Motor neuron (in vitro differentiated cells): ENCODE measurements around the gene MCC. TPM values are rescaled to one million over a fixed set of nuclear protein-coding genes. Genes with fewer than 3 reads are reported as not detected.

Experiments used
- ATAC-seq, 8 experiments: fragments of 200-7000 bp; cut with Tn5 transposase; replicated peaks in 6 of 8; 2 replicates each; pipeline ENCODE4 v1.8.0; 2021; ENCODE audit warnings: mild to moderate bottlenecking in 8 of 8, moderate library complexity in 8 of 8
- H3K27ac ChIP-seq, 2 donors: fragments of 250-450 bp; sonication (Bioruptor Pico); 2 replicates each; pipeline ENCODE4 v1.9.0; 2021; ENCODE audit warnings: antibody characterized with exemption in 2 of 2, mild to moderate bottlenecking in 2 of 2, moderate library complexity in 1 of 2
- H3K4me1 ChIP-seq, 2 donors: fragments of 250-450 bp; sonication (Bioruptor Pico); replicated peaks in 1 of 2; 2 replicates each; pipeline ENCODE4 v1.6.1; 2021; ENCODE audit warnings: antibody characterized with exemption in 2 of 2, mild to moderate bottlenecking in 2 of 2, moderate library complexity in 1 of 2
- H3K4me3 ChIP-seq, 5 donors: fragments of 250-450 bp; sonication (Bioruptor Pico); 2 replicates each; pipeline ENCODE4 v1.9.0; 2021; ENCODE audit warnings: antibody characterized with exemption in 5 of 5, mild to moderate bottlenecking in 5 of 5, moderate library complexity in 4 of 5
- WGBS, 10 experiments: fragments of 450-650 bp; shearing (Covaris generic); methylation state at CpG; one replicate each; pipeline ENCODE4 v1.0.0; 2022; 5-methylcytosine and 5-hydroxymethylcytosine counted together
- in situ Hi-C, 9 experiments: fragments of 400-800 bp; cut with MboI; loops; one replicate each; pipeline ENCODE4 v1.15.0; 2021; ENCODE audit warnings: low sequenced_read_pairs in 9 of 9, low pct_unique_long_range_greater_than_20kb in 2 of 9; ENCODE audit not compliant: unreplicated experiment in 9 of 9
- total RNA-seq, 8 experiments: library from RNA; unstranded; fragments of 300-600 nt; gene quantifications; 2 replicates each; pipeline versions ENCODE4 v1.2.3 to v1.2.4, GENCODE V29; 2022

The MCC gene
- 10 to 100 TPM in 4 of 8 experiments, 1 to 10 TPM in 4; 6.7 to 66.0 (median 12.2) TPM for total RNA-seq

DNA sequence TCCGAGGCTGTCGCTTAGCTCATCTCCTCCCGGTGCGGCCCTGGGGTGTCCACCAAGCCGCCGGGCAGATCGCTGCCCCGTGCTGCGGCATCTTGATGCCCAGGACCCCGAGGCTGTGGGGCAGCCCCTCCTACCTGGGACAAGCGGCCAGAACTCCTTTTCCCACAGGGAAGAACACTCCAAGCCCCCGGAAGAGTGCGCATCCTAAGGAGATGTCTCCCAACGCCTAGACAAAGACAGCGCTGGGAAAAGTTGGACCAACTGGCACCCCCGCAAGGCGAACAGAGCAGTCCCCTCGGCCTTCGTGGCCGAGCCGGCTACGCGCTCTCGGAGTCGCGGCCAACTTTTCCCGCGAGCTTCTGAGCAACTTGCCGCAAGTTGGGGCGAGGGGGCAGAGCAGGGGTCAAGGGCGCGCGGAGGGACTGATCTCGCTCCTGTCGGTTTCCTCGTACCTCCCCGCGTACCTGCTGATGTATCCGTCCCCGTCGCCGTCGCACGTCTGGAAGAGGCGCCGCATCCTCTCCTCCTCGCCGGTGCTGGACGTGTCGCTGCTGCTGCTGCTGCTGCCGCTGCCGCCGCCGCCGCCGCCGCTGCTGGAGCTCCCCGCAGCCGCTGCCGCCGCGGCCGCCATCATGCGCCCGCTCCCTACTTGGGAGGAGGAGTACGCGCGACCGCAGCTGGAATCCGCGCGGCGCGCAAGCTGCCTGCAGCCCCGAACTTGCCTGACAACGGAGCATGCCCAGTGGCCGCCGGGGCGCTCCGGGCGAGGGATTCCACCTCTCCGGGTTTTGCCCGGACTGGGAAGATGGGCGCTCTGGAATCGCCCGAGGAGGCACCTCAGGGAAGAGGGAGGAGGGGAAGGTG lies at the start of gene MCC:
Gene MCC, minus strand, starts transcription at position 673 of the 864 bp plus-strand sequence.
- ATAC-seq = peak; percentile 78 to 98 (median 96)
- H3K4me3 ChIP-seq = peak within 1 kb of the TSS; percentile 48 to 66 (median 51)
- WGBS, 10 experiments = 0 to 14% (median 0%) methylated on average over 1 to 51 of the region's 86 CpGs; no CpG with 5 or more reads in 2 of the 10 experiments
- in situ Hi-C loops = no loop called here
- peaks cover 0 to 4% of the 10 kb centered on the region in 2 donors for H3K4me1 ChIP-seq
- peak within 1 kb of the TSS; percentile 10 to 40 for H3K27ac ChIP-seq

- 40 to 100% (median 83%) methylated on average over 1 to 2 of the region's 2 CpGs; no CpG with 5 or more reads in 4 of the 10 experiments for WGBS, 10 experiments
- in situ Hi-C loops = no loop called here
- no peak for ATAC-seq
These were observed 43.4 kb upstream of the MCC start for GRCh38 chr5:113531481-113532159.

GRCh38 chr5:113527746-113528145 lies 39.5 kb upstream of the MCC start:
- WGBS, 10 experiments = 89 to 100% (median 91%) methylated on average over 1 to 5 of the region's 5 CpGs; no CpG with 5 or more reads in 1 of the 10 experiments
- in situ Hi-C loops = no loop called here
- no peak overlapping the region for H3K4me3 ChIP-seq
- H3K27ac ChIP-seq = no peak overlapping the region
- no peak for ATAC-seq
- no peaks in the 10 kb centered on the region for H3K4me1 ChIP-seq

More at GRCh38 chr5:113531481-113532159, 43.4 kb upstream of the MCC start:
- H3K27ac ChIP-seq = no peak overlapping the region
- no peak overlapping the region for H3K4me3 ChIP-seq
- H3K4me1 ChIP-seq = no peaks in the 10 kb centered on the region

- H3K27ac ChIP-seq = no peak overlapping the region
- ATAC-seq = no peak
- in situ Hi-C loops = no loop called here
- no peak overlapping the region for H3K4me3 ChIP-seq
- no peaks in the 10 kb centered on the region for H3K4me1 ChIP-seq
- WGBS, 10 experiments = 37 to 95% (median 78%) methylated on average over 2 to 4 of the region's 4 CpGs
These were observed 38.2 kb upstream of the MCC start for GRCh38 chr5:113526421-113526820.

- 38 to 100% (median 80%) methylated on average over 1 to 2 of the region's 2 CpGs; no CpG with 5 or more reads in 1 of the 10 experiments for WGBS, 10 experiments
- in situ Hi-C loops = loop anchor here in 4 of 9 experiments (25.0 kb wide), 4 partner anchors 188 to 538 kb away; partner anchors contain the start of gene DCP2 (in 1 of the 4)
- H3K27ac ChIP-seq = no peak overlapping the region
- ATAC-seq = no peak
- H3K4me3 ChIP-seq = no peak overlapping the region
- no peaks in the 10 kb centered on the region for H3K4me1 ChIP-seq
These were observed 36.7 kb upstream of the MCC start for GRCh38 chr5:113524927-113525326.

DNA sequence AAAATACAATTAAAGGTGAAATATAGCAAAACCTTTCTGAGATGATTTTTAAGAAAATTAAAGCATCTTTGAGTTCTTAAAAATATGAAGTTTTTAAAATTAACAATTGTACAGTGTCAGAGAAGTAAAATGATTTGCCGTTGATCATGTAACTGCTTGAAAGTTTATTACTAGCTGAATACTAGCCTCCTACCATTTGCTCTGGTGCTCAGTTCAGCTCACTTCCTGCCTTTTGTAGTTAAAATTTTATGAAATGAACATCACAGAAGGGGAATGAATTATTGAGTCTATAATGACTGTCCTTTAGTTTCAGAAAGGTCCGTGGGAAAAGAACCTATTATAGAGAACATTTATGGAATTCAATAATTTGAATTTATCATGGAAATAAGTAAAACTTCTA lies 34.9 kb upstream of the MCC start:
- ATAC-seq = no peak
- whole genome bisulfite sequencing, 10 experiments = 78 to 100% (median 92%) methylated on average over 1 to 2 of the region's 2 CpGs; no CpG with 5 or more reads in 1 of the 10 experiments
- no peak overlapping the region for H3K27ac ChIP-seq
- no peaks in the 10 kb centered on the region for H3K4me1 ChIP-seq
- no peak overlapping the region for H3K4me3 ChIP-seq
- in situ Hi-C loops = loop anchor here in 4 of 9 experiments (25.0 kb wide), 4 partner anchors 186 to 536 kb away; partner anchors contain the start of gene DCP2 (in 1 of the 4)

DNA sequence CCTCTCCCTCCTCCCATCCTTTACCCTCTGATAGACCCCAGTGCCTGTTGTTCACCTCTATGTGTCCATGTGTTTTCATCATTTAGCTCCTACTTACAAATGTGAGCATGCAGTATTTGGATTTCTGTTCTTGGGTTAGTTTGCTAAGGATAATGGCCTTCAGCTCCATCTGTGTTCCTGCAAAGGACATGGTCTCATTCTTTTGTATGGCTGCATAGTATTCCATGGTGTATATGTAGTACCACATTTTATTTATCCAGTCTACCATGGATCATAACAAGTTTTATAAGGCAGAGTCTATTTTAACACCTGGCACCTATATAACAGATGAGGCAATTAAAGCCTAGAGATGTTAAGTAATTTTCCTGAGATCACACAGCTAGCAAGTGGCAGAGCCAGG lies 32.6 kb upstream of the MCC start:
- in situ Hi-C loops = loop anchor here in 4 of 9 experiments (25.0 kb wide), 4 partner anchors 184 to 534 kb away; partner anchors contain the start of gene DCP2 (in 1 of the 4)
- Histone ChIP-seq H3K27ac (no peak overlapping the region), H3K4me3 (no peak overlapping the region), H3K4me1 (peaks cover 0 to 3% of the 10 kb centered on the region in 2 donors)
- ATAC-seq = no peak

GRCh38 chr5:113520429-113520828 lies 32.2 kb upstream of the MCC start:
- Histone ChIP-seq H3K4me3 (no peak overlapping the region), H3K4me1 (peaks cover 1 to 5% of the 10 kb centered on the region in 2 donors), H3K27ac (no peak overlapping the region)
- no peak for ATAC-seq
- in situ Hi-C loops = loop anchor here in 4 of 9 experiments (25.0 kb wide), 4 partner anchors 183 to 533 kb away; partner anchors contain the start of gene DCP2 (in 1 of the 4)

DNA sequence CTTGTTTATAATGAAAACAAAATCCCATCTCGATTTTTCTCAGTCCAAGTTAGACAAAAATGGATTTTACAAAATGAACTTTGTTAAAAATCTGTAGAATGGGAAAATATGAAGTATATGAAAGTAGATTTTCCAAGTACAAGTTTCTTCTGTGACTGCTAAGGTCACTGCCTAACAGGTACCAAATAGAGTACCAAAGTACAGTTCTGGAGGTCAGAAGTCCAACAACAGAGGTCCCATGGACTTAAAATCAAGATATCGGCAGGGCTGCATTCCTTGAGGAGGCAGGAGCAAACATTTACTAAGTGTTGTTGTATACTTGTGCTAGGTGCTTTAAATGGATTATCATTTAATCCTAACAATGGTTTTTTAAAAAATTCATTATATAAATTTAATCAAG lies 31.2 kb upstream of the MCC start:
- 17 to 100% (median 94%) methylated on average over 1 to 2 of the region's 2 CpGs; no CpG with 5 or more reads in 1 of the 10 experiments for WGBS, 10 experiments
- in situ Hi-C loops = loop anchor here in 4 of 9 experiments (25.0 kb wide), 4 partner anchors 182 to 532 kb away; partner anchors contain the start of gene DCP2 (in 1 of the 4)
- Histone ChIP-seq H3K4me3 (no peak overlapping the region), H3K27ac (no peak overlapping the region), H3K4me1 (peaks cover 2 to 15% of the 10 kb centered on the region in 2 donors)
- no peak for ATAC-seq

- Histone ChIP-seq H3K27ac (no peak overlapping the region), H3K4me1 (peaks cover 2 to 15% of the 10 kb centered on the region in 2 donors), H3K4me3 (no peak overlapping the region)
- WGBS, 10 experiments = 93 to 100% (median 100%) methylated on average over 1 to 4 of the region's 4 CpGs
- no peak for ATAC-seq
- in situ Hi-C loops = loop anchor here in 4 of 9 experiments (25.0 kb wide), 4 partner anchors 182 to 532 kb away; partner anchors contain the start of gene DCP2 (in 1 of the 4)
These were observed 30.6 kb upstream of the MCC start for GRCh38 chr5:113518884-113519283.

- Histone ChIP-seq H3K4me1 (peaks cover 2 to 15% of the 10 kb centered on the region in 2 donors), H3K4me3 (peak overlapping the region; percentile 60 to 81 (median 68)), H3K27ac (peak overlapping the region; percentile 89 to 91)
- in situ Hi-C loops = loop anchor here in 4 of 9 experiments (25.0 kb wide), 4 partner anchors 177 to 527 kb away; partner anchors contain the start of gene DCP2 (in 1 of the 4)
- WGBS, 10 experiments = 0 to 86% (median 13%) methylated on average over 1 to 8 of the region's 9 CpGs; no CpG with 5 or more reads in 5 of the 10 experiments
- ATAC-seq = no peak
These were observed 26.0 kb upstream of the MCC start for GRCh38 chr5:113514289-113514635.

- H3K4me3 ChIP-seq = peak within 1 kb of the TSS; percentile 60 to 81 (median 68)
- WGBS, 10 experiments = 0 to 27% (median 4%) methylated on average over 1 to 11 of the region's 72 CpGs; no CpG with 5 or more reads in 1 of the 10 experiments
- peak; percentile 93 to 98 (median 96) for ATAC-seq
- H3K27ac ChIP-seq = peak within 1 kb of the TSS; percentile 89 to 91
- in situ Hi-C loops = loop anchor here in 4 of 9 experiments (25.0 kb wide), 4 partner anchors 176 to 526 kb away; partner anchors contain the start of gene DCP2 (in 1 of the 4)
- H3K4me1 ChIP-seq = peaks cover 2 to 15% of the 10 kb centered on the region in 2 donors
These were observed 25.4 kb upstream of the MCC start, which contains the start of gene YTHDC2 for GRCh38 chr5:113513384-113514288. Gene YTHDC2, plus strand, starts transcription at chr5:113513694. Its CDS starts 202 bp downstream, at chr5:113513896.
